ENCODE results near the gene TROAP. TPM values are rescaled to one million over a fixed set of nuclear protein-coding genes. Genes with fewer than 3 reads are reported as not detected.

TROAP gene
- total and polyA plus RNA-seq, 2 experiments from 2014 or later: 46.4 to 47.5 TPM

DNA sequence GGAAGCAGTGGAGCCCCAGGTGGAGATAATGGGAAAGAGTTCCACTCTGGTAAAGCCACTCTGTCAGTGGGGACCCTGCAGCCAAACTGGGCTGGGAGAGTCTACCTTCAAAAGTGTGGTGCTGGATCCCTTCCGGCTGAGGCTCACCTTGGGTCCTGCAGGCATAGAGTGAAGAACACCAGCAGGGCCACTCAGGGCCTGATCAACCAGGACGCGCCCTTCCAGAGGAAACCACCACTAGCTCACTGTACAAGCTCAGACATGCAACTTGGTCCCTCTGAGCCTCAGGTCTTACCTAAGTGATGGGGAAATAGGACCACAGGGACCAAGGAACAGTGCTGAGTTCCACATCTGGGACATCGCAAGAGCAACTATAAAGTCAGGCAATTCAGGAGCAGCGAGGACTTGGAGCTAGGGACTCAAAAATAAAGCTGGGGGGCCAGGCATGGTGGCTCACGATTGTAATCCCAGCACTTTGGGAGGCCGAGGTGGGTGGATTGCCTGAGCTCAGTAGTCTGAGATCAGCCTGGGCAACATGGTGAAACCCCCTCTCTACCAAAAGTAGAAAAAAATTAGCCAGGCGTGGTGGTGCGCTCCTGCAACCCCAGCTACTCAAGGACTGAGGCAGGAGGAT is 34.0 kb upstream of the TROAP start:
- ATAC-seq (no peak), DNase-seq (ENCODE audit: low spot score) (no peak)
- no peaks in the 10 kb centered on the region for H3K79me2 ChIP-seq (replicated peaks; ENCODE audit: insufficient read depth)
- no peak overlapping the region for H3K27ac ChIP-seq (ENCODE audit: low read depth)
- H3K4me3 Mint-ChIP-seq: no peak overlapping the region
- H3K27me3 ChIP-seq (ENCODE audit: insufficient read depth): peaks cover 63% of the 10 kb centered on the region
- H3K27ac Mint-ChIP-seq: no peak overlapping the region
- H3K27me3 Mint-ChIP-seq (ENCODE audit: insufficient read depth, low read depth, poor library complexity): peaks cover 50% of the 10 kb centered on the region
- no peaks in the 10 kb centered on the region for H3K36me3 Mint-ChIP-seq (ENCODE audit: low read depth)
- no peak overlapping the region for H3K4me3 ChIP-seq
- TF ChIP-seq, protein P1, sequence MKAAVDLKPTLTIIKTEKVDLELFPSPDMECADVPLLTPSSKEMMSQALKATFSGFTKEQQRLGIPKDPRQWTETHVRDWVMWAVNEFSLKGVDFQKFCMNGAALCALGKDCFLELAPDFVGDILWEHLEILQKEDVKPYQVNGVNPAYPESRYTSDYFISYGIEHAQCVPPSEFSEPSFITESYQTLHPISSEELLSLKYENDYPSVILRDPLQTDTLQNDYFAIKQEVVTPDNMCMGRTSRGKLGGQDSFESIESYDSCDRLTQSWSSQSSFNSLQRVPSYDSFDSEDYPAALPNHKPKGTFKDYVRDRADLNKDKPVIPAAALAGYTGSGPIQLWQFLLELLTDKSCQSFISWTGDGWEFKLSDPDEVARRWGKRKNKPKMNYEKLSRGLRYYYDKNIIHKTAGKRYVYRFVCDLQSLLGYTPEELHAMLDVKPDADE (IDR thresholded peaks at IDR 0.05): no peak
- TF ChIP-seq ZNF462 (CRISPR knock-in tag; IDR thresholded peaks at IDR 0.05): no peak
- TF ChIP-seq ZNF114 (CRISPR knock-in tag; IDR thresholded peaks at IDR 0.05): no peak
- no peak for TF ChIP-seq NANOG (IDR thresholded peaks at IDR 0.05; ENCODE audit: borderline replicate concordance)
- no peak for TF ChIP-seq REST (IDR thresholded peaks at IDR 0.05; ENCODE audit: unreplicated experiment)
- no peak for TF ChIP-seq STAT1 (IDR thresholded peaks at IDR 0.05; ENCODE audit: unreplicated experiment)
- H3K9me2 ChIP-seq (ENCODE audit: insufficient read depth): no peaks in the 10 kb centered on the region
- peaks cover 12% of the 10 kb centered on the region; the same call in 2 of the 3 replicates for H3K4me1 Mint-ChIP-seq
- H3F3A ChIP-seq (replicated peaks; ENCODE audit: low read depth): 0 out of 2 replicates have a peak, but pooled peaks cover under 1% of the 10 kb centered on the region
- no peak overlapping the region for H3K4me2 ChIP-seq
- H3K4me1 ChIP-seq (ENCODE audit: insufficient read depth): peaks cover 12% of the 10 kb centered on the region
- H3K36me3 ChIP-seq (ENCODE audit: insufficient read depth): no peaks in the 10 kb centered on the region
- H4K20me1 ChIP-seq (replicated peaks; ENCODE audit: insufficient read depth): no peaks in the 10 kb centered on the region
- H3K9me3 Mint-ChIP-seq: no peaks in the 10 kb centered on the region; the same call in 2 of the 3 replicates
- H2AFZ ChIP-seq: no peak overlapping the region
